PC-9 (cell line): ENCODE results near the gene SNCAIP. TPM values are rescaled to one million over a fixed set of nuclear protein-coding genes. Genes with fewer than 3 reads are reported as not detected.

Experiments
- BruUV-seq: library from RNA; stranded (reverse); fragments of 400-500 nt; replicated peaks from 2 replicates; lab custom pipeline; 2021; lab: Mats Ljungman, UMichigan
- CTCF ChIA-PET: fragments of 300-600 bp; sonication (Branson Sonifier 250); formaldehyde crosslinking; loops from one replicate; lab custom pipeline; 2022; ENCODE audit warnings: antibody characterized with exemption; lab: Charles Lee
- POLR2A ChIA-PET: fragments of 300-600 bp; sonication (Branson Sonifier 250); formaldehyde crosslinking; loops from one replicate; lab custom pipeline; 2022; ENCODE audit warnings: antibody characterized with exemption; ENCODE audit not compliant: unreplicated experiment; lab: Charles Lee
- DNase-seq, 2 experiments: peaks; one replicate each; pipeline versions ENCODE4 v3.0.0 to v3.0.0-alpha.2; 2015 to 2022; ENCODE audit warnings: mixed read lengths in 1 of 2
- H2AFZ ChIP-seq: fragments of 200-600 bp; sonication (generic); 2 replicates; pipeline ENCODE4 v1.8.1; 2017; ENCODE audit warnings: antibody characterized with exemption
- H3F3A ChIP-seq: fragments of 200-600 bp; sonication (generic); 2 replicates; pipeline ENCODE4 v1.8.1; 2017; ENCODE audit warnings: antibody characterized with exemption, mild to moderate bottlenecking, low read depth; ENCODE audit not compliant: insufficient read depth
- H3K27ac ChIP-seq: fragments of 200-600 bp; sonication (generic); 2 replicates; pipeline ENCODE4 v1.6.1; 2016; ENCODE audit warnings: mixed run types
- H3K27me3 ChIP-seq: fragments of 200-600 bp; sonication (generic); 2 replicates; pipeline ENCODE4 v1.6.1; 2016; ENCODE audit warnings: low read depth, mixed run types; ENCODE audit not compliant: insufficient read depth
- H3K36me3 ChIP-seq: fragments of 200-600 bp; sonication (generic); 2 replicates; pipeline ENCODE4 v1.6.1; 2016; ENCODE audit warnings: low read depth, mixed run types
- H3K4me1 ChIP-seq: fragments of 200-600 bp; sonication (generic); replicated peaks from 2 replicates; pipeline ENCODE4 v1.6.1; 2016; ENCODE audit warnings: mixed run types; ENCODE audit not compliant: insufficient read depth
- H3K4me2 ChIP-seq: fragments of 200-600 bp; sonication (generic); 2 replicates; pipeline ENCODE4 v1.6.1; 2017; ENCODE audit warnings: mixed run types
- H3K4me3 ChIP-seq: fragments of 200-600 bp; sonication (generic); 2 replicates; pipeline ENCODE4 v1.6.1; 2016; ENCODE audit warnings: mixed run types
- H3K79me2 ChIP-seq: fragments of 200-600 bp; sonication (generic); 2 replicates; pipeline ENCODE4 v1.6.1; 2017; ENCODE audit warnings: low read depth, mixed run types
- H3K9me2 ChIP-seq: fragments of 200-600 bp; sonication (generic); 2 replicates; pipeline ENCODE4 v1.8.1; 2017; ENCODE audit warnings: mild to moderate bottlenecking; ENCODE audit not compliant: insufficient read depth
- H3K9me3 ChIP-seq: fragments of 200-600 bp; sonication (generic); 2 replicates; pipeline ENCODE4 v1.8.1; 2016; ENCODE audit warnings: low read depth; ENCODE audit not compliant: insufficient read depth
- H4K20me1 ChIP-seq: fragments of 200-600 bp; sonication (generic); 2 replicates; pipeline ENCODE4 v1.8.1; 2017; ENCODE audit not compliant: insufficient read depth
- EZH2 ChIP-seq: fragments of 200-600 bp; sonication (generic); IDR thresholded peaks from 2 replicates; pipeline ENCODE4 v1.8.0; 2017; ENCODE audit warnings: antibody characterized with exemption, low read depth
- intact Hi-C: fragments of 100-400 bp; cut with micrococcal nuclease; formaldehyde crosslinking; loops from one replicate; pipeline ENCODE4 v1.10.0; 2022; ENCODE audit not compliant: unreplicated experiment
- total RNA-seq: library from RNA; stranded (reverse); gene quantifications from 2 replicates; pipeline ENCODE4 v1.2.3, GENCODE V29; 2021
- TF ChIP-seq, protein P1 (sequence below): fragments of 200-600 bp; sonication (generic); conservative IDR thresholded peaks from 2 replicates; pipeline ENCODE4 v1.6.1; 2017; ENCODE audit warnings: mixed run types, antibody characterized with exemption, mild to moderate bottlenecking, moderate library complexity

SNCAIP gene
- total RNA-seq, 1 experiment from 2014 or later, result not detected

DNA sequence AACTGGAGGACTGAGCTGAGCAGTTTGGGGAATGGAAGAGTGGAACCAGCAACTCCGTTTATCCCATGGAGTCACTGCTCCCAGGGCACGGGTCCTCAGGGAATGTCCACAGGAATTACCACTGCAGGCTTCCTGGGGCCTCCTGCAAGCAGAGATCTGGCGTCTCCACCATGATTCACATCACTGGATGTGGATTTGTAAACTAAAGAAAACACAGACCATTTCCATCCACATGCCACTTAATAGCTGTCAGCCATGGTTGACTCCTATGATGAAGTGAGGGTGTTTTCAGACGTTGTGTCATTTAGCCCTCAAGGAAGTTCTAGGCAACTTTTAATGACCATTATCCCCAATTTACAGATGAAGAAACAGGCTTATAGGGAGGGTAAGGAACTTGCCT, 30.2 kb downstream of the SNCAIP start:
- Histone ChIP-seq H3K9me3 (no peaks in the 10 kb centered on the region), H3K27me3 (no peaks in the 10 kb centered on the region), H4K20me1 (no peaks in the 10 kb centered on the region), H3K4me3 (no peak overlapping the region), H3F3A (no peaks in the 10 kb centered on the region), H3K36me3 (no peaks in the 10 kb centered on the region), H2AFZ (no peak overlapping the region), H3K4me1 (no peaks in the 10 kb centered on the region), H3K9me2 (no peaks in the 10 kb centered on the region; the same call in 1 of the 2 replicates), H3K79me2 (no peaks in the 10 kb centered on the region), H3K4me2 (no peak overlapping the region), H3K27ac (no peak overlapping the region)
- intact Hi-C loops, result no loop called here
- TF ChIP-seq, protein P1, sequence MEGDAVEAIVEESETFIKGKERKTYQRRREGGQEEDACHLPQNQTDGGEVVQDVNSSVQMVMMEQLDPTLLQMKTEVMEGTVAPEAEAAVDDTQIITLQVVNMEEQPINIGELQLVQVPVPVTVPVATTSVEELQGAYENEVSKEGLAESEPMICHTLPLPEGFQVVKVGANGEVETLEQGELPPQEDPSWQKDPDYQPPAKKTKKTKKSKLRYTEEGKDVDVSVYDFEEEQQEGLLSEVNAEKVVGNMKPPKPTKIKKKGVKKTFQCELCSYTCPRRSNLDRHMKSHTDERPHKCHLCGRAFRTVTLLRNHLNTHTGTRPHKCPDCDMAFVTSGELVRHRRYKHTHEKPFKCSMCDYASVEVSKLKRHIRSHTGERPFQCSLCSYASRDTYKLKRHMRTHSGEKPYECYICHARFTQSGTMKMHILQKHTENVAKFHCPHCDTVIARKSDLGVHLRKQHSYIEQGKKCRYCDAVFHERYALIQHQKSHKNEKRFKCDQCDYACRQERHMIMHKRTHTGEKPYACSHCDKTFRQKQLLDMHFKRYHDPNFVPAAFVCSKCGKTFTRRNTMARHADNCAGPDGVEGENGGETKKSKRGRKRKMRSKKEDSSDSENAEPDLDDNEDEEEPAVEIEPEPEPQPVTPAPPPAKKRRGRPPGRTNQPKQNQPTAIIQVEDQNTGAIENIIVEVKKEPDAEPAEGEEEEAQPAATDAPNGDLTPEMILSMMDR, result no peak
- no peak for TF ChIP-seq EZH2
- ChIA-PET CTCF (no interaction called here), POLR2A (no interaction called here)
- no peak for DNase-seq
- BruUV-seq, result no TSS peak

DNA sequence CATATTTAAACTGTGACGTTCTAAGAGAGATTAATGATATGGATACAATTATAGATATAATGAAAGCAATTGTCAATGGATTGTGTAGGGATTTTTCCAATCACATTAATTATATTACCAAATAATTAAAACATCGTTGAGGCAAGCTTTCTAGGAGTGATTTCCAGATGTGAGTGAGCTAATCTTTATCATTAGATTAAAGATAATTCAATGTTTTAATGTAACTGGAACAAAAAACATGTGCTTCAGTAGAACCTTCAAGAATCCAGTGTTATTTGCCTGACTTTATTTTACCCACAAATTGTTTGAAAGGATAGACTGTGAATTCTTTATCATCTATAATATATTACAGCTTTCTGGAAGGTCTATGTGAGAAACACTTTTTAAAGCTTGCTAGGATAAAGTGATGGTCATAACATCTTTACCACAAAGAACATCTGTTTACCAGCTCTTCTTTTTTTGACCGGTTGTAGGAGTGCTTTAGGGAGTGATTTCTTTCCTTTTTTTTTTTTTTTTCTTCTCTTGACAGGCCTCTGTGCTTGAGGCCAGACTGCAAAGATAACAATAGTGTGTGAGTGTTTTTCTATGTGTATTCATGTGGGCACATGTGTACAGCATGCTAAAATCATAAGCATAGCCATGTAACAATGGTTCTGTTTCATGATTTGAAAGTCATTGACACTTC, 35.0 kb downstream of the SNCAIP start:
- intact Hi-C loops, result no loop called here
- Histone ChIP-seq H3K27ac (no peak overlapping the region), H3K4me3 (no peak overlapping the region), H3K79me2 (no peaks in the 10 kb centered on the region), H4K20me1 (no peaks in the 10 kb centered on the region), H3K36me3 (no peaks in the 10 kb centered on the region), H3K27me3 (no peaks in the 10 kb centered on the region), H3K9me3 (no peaks in the 10 kb centered on the region), H3K4me2 (no peak overlapping the region), H3F3A (no peaks in the 10 kb centered on the region), H3K4me1 (no peaks in the 10 kb centered on the region), H2AFZ (no peak overlapping the region), H3K9me2 (no peaks in the 10 kb centered on the region)
- TF ChIP-seq EZH2, result no peak
- TF ChIP-seq, protein P1, result no peak
- no peak for DNase-seq
- ChIA-PET POLR2A (no interaction called here), CTCF (no interaction called here)
- no TSS peak for BruUV-seq

DNA sequence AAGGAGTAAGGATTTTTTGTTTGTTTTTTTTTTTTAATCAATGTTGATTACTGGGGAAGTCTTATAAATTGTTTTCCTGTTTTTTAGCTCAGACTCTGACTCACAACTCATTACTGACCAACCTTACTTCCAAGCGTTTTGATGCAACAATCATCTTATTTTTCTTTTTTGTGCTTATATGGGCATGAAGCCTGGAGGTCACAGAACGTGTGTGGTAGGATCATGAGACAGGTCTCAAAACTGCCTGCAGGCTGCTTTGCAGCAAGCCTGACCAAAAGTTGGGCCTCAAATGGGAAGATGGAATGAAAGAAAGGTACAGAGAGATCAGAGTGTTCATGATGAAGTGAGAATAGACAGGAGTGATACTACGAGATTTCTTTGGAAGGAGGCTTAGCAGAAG, 38.5 kb downstream of the SNCAIP start:
- ChIA-PET CTCF (no interaction called here), POLR2A (no interaction called here)
- no peaks in the 10 kb centered on the region for H3K79me2 ChIP-seq
- intact Hi-C loops, result no loop called here
- H3K4me3 ChIP-seq, result no peak overlapping the region
- H3K9me3 ChIP-seq, result no peaks in the 10 kb centered on the region
- H2AFZ ChIP-seq, result no peak overlapping the region
- no peak overlapping the region for H3K27ac ChIP-seq
- no peaks in the 10 kb centered on the region for H4K20me1 ChIP-seq
- no peaks in the 10 kb centered on the region for H3F3A ChIP-seq
- no peak for DNase-seq
- TF ChIP-seq, protein P1, result no peak
- TF ChIP-seq EZH2, result no peak
- H3K27me3 ChIP-seq, result no peaks in the 10 kb centered on the region
- H3K4me2 ChIP-seq, result no peak overlapping the region
- H3K9me2 ChIP-seq, result no peaks in the 10 kb centered on the region
- no peaks in the 10 kb centered on the region for H3K36me3 ChIP-seq
- BruUV-seq, result no TSS peak
- H3K4me1 ChIP-seq, result no peaks in the 10 kb centered on the region
